ENCODE results near the gene PRG3.
A peak's percentile ranks its signal among the peaks of the same experiment; 100 is the strongest.
"Not testable (repeated sequence)": the region's sequence is repeated elsewhere in the genome, so short reads cannot be mapped to it uniquely, and the experiment has no call there.

Gene PRG3

DNA sequence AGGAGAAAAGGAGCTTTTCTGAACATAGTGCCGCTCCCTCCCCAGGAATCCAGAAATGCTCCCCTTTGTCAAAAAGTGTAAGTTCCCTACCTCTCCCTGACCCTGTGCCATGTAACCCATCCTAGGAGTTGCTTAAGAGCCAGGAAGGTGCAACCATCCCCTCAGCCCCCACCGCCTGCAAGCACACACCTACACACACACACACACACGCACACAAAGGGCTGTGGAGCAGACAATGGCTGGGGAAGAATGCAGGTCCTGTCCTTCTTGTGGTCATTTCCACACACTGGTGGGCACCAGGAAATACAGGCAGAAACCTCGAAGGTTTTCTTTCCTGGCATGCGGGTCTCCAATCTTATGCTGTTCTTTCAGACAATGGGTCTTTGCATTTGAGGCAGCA lies 41.6 kb downstream of the PRG3 start:
- no peak for DNase-seq (ENCODE audit: low read depth)

DNA sequence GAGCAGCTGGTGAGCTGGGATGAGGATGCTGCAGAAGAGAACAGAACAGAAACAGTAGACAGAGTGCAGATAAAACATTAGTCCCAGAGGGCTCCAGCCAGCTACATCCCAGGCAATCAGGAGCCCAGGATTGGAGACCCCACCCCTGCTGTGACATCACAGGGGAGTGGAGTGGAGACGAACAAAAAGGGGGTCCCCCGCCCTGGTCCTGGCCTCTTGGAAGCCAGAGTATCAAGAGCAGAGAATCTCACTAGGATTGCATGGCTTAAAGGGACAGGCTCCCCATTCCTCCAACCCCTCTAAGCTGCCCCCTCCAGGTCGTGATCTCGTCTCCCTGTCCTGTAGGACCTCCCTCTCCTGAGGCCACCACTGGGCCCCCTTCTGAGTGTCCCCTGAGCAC lies 42.8 kb downstream of the PRG3 start, which contains the start of gene P2RX3:
Gene P2RX3 (plus strand): TSS at position 211 of the 400 bp plus-strand sequence. CDS start 199 bp downstream, outside the sequence.
- DNase-seq (ENCODE audit: low read depth), result no peak

DNA sequence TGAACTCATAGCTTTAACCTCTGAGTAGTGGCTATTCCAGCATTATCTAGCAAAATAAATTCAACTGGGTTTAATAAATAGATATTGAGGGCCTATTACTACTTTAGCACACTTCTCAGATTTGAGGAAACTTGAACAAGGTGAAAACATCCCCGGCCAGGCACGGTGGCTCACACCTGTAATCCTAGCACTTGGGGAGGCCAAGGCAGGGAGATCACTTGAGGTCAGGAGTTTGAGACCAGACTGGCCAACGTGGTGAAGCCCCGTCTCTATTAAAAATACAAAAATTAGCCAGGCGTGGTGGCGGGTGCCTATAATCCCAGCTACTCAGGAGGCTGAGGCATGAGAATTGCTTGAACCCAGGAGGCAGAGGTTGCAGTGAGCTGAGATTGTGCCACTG lies 44.1 kb downstream of the PRG3 start:
- not testable (repeated sequence) for DNase-seq (ENCODE audit: low read depth)

DNA sequence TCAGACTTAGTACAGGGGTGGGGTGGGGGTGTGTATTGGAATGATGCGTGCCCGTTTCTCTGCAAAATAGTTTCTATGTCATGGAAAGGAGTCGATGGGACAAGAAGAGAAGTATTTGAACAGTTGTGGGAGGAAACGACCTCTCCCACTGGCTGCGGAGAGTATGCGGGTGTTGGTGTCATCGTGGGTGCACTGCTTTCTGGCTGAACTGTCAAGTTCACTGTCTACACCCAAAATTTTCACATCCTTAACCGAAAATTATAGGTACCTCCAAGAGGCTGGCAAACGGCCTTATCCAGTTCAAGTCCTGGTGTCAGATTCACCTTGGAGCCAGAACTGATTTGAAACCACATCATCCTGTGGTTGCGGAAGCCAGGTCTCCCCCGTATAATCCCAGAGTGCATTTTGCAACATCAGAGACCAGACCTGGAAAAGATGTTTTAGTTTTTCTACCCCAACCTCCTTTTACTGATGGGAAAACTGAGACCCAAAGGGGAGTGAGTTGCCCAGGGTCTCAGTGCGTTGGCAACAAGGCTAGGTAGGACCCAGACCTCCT lies 44.8 kb downstream of the PRG3 start:
- no peak for DNase-seq (ENCODE audit: low read depth)

DNA sequence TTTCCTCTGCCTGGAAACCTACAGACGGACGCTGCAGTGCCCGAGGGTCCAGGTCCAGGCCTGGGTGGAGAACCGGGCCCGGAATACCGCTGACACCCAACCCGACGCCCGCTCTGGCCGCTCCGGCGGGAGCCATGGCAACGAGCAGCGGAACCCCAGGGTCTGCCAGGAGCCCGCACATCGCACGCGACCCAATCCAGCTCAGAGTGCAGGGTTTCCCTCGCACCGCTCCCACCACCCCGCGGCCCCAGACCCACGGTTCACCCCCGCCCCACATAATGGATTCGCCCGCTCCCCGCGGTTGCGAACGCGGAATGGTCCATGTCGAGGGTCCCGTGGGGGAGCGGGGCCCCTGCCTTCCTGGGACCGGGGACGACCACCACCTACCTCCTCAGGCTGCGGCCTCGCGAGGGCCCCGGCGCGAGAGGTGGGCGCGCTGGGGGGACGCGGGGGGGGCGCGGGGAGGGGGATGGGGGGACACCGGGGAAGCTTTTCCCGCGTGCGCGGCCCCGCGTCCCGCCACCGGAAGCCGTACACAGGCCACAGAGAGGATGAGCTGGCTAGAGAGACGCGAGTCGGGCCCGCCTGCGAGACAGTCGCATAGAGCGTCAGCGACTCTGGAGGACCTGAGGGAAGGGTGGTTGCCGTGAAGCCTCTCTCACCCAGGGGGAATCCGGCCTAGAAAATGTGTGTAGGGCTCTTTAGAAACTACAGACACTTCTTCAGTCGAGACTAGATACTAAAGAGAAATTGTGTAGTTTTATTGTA lies 45.4 kb downstream of the PRG3 start, which contains the start of gene SSRP1:
Gene SSRP1 (minus strand): TSS at position 550 of the 768 bp plus-strand sequence. CDS start 771 bp downstream, outside the sequence.
- DNase-seq (ENCODE audit: low read depth), result peak; percentile 79

DNA sequence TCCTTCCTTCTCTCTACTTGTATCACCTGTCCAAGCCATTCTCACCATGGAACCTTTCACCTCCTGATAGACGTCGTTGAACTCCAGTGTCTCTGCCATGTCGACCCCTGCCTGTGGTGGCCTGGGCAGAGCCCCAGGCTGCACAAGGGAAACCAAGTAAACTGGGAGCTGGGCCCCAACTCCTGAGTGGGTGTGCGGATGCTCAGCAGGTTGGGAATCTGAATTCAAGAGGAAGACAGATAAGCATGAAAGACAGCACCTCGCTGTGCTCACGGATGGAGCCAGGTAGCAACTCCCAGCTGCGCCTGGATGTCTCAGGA lies 46.0 kb downstream of the PRG3 start:
- DNase-seq (ENCODE audit: low read depth), result no peak

DNA sequence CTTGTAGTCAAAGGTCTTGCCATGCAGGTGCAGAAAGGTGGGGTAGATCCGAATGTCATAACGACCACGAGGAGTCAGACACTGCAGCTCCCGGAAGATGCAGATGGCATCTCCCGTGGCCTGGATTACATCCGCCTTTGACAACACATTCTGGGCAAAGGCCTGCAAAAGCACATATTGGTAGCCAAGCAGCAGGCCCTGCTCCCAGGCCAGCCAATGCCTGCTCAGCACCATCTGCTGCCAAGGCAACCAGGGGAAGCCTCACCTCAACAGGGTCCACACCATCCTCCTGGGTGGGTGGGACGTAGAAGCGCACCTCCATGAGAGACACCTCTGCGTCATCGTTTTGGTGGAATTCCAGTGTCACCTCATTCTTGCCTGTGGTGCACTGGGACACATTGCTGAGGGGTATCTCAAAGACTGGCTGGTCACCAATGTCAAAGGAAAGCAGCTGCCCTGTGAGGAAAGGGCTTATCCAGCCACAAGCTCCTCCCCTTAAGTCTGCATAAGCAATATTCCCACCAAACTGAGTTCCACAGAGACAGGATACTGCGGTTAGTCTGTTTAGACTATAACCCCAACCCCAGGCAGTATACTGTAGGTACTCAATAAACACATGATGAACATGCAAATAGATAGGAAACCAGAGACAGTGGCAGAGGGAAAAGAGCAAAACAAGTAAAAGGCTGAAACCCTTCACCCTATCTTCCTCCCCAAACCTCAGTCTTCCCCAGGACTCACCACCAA lies 48.1 kb downstream of the PRG3 start:
- DNase-seq (ENCODE audit: low read depth), result no peak

DNA sequence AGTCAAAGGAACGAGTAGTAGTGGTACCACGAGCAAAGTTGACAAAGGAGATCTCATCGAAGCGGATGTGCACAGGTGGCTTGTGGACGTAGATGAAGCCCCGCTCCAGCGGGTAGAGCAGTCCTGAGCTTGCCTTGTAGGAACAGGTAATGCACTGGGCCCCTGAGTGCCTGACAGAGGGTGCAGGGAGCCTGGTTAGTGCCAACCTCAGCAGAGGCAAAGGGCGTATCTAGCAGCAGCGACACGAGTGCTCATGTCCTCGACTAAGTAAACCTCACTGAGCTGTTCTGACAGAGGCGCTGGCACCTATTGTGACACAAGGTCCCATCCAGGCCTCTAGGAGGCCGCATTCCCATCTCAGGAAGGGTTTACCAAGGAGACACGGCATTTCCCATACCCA lies 49.2 kb downstream of the PRG3 start:
- no peak for DNase-seq (ENCODE audit: low read depth)

DNA sequence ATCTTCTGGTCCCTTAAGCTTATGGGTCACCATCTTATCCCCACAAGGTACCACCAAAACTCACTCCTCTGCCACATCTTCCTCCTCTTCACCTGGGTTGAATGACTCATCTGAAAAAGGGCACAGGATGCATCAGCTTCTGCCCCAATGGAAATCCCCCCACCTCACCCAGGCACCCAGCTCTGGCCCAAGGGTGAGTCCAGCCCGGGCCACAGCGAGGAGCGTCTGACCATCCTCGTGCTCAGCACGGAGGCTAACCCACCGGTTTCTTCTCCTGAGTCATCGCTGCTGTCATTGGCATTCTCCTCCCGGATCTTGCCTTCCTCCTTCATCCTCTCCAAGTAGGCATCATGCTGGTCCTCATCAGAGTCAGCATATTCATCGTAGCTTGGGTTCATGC lies 50.9 kb downstream of the PRG3 start:
- no peak for DNase-seq (ENCODE audit: low read depth)

DNA sequence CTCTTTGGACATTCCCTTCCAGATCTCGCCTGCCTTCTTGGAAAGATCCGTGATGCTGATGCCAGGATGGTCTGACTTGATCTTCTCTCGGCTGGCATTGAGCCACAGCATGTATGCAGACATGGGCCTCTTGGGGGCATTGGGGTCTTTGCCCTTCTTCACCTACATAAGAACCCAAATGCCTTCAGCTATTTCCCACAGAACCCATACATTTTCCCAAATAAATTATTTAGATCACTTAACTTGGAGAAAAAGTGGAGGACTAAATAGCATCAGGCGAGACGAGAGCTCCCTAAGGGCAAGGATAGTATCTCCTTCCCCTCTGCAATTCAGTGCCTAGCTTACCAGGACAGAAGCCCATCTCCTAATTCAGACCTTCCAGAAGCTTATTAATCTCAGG lies 53.2 kb downstream of the PRG3 start:
- no peak for DNase-seq (ENCODE audit: low read depth)

Data from T follicular helper cell (primary cell).